PFSK-1 (cell line): ENCODE results near the gene TAS2R39. TPM values are rescaled to one million over a fixed set of nuclear protein-coding genes. Genes with fewer than 3 reads are reported as not detected.

Experiments
- FOXP2 ChIP-seq: optimal IDR thresholded peaks from 2 replicates; pipeline ENCODE3; 2011; ENCODE audit warnings: borderline replicate concordance, control low read depth, inconsistent platforms; ENCODE audit not compliant: insufficient read depth; ENCODE audit errors: extremely low read length, extremely low read depth
- POLR2AphosphoS5 ChIP-seq: IDR thresholded peaks from 2 replicates; pipeline ENCODE4 v1.6.1; 2012; ENCODE audit warnings: low read depth, mild to moderate bottlenecking, control low read depth, low read length, moderate library complexity
- REST ChIP-seq, 2 experiments: IDR thresholded peaks; 2 replicates each; pipeline versions ENCODE4 v1.6.1 to v1.8.0; 2011 to 2012; ENCODE audit warnings: low read depth in 2 of 2, low read length in 2 of 2, control low read depth in 1 of 2, inconsistent platforms in 1 of 2, mild to moderate bottlenecking in 1 of 2, moderate library complexity in 1 of 2; ENCODE audit not compliant: insufficient read depth in 1 of 2
- SIN3A ChIP-seq: IDR thresholded peaks from 2 replicates; pipeline ENCODE4 v1.6.1; 2012; ENCODE audit warnings: mild to moderate bottlenecking, low read length, moderate library complexity, borderline replicate concordance; ENCODE audit not compliant: insufficient read depth
- TAF1 ChIP-seq: IDR thresholded peaks from 2 replicates; pipeline ENCODE4 v1.6.1; 2012; ENCODE audit warnings: low read length, control low read depth, borderline replicate concordance; ENCODE audit not compliant: insufficient read depth
- polyA plus RNA-seq: library from polyadenylated mRNA; unstranded; fragments of >200 nt; gene quantifications from one replicate; pipeline ENCODE4 v1.2.1, GENCODE V29; 2012; ENCODE audit warnings: low read depth, missing spikeins; ENCODE audit not compliant: insufficient read length

The TAS2R39 gene
- not detected for polyA plus RNA-seq

- no peak for TF ChIP-seq TAF1
- TF ChIP-seq POLR2AphosphoS5: no peak
- TF ChIP-seq SIN3A: no peak
- no peak for TF ChIP-seq FOXP2
- TF ChIP-seq REST (IDR thresholded peaks at IDR 0.05; ENCODE audit: insufficient read depth in 1 of 2, low read depth in 2 of 2, low read length in 2 of 2): no peak
Observed at GRCh38 chr7:143183024-143183423, at the start of gene TAS2R39. Gene TAS2R39 (plus strand): TSS chr7:143183419. CDS start chr7:143183419, 0 bp downstream.

- TF ChIP-seq TAF1: no peak
- no peak for TF ChIP-seq SIN3A
- no peak for TF ChIP-seq POLR2AphosphoS5
- TF ChIP-seq FOXP2: no peak
- no peak for TF ChIP-seq REST (IDR thresholded peaks at IDR 0.05; ENCODE audit: insufficient read depth in 1 of 2, low read depth in 2 of 2, low read length in 2 of 2)
Observed at GRCh38 chr7:143147070-143147469, 36.1 kb upstream of the TAS2R39 start.

GRCh38 chr7:143148050-143148449 is 35.2 kb upstream of the TAS2R39 start:
- TF ChIP-seq POLR2AphosphoS5 (no peak), TAF1 (no peak), FOXP2 (no peak), REST (IDR thresholded peaks at IDR 0.05; ENCODE audit: insufficient read depth in 1 of 2, low read depth in 2 of 2, low read length in 2 of 2) (no peak), SIN3A (no peak)

GRCh38 chr7:143148651-143149050 is 34.6 kb upstream of the TAS2R39 start:
- TF ChIP-seq SIN3A (no peak), REST (IDR thresholded peaks at IDR 0.05; ENCODE audit: insufficient read depth in 1 of 2, low read depth in 2 of 2, low read length in 2 of 2) (no peak), FOXP2 (no peak), TAF1 (no peak), POLR2AphosphoS5 (no peak)

- TF ChIP-seq FOXP2 (no peak), TAF1 (no peak), SIN3A (no peak), REST (IDR thresholded peaks at IDR 0.05; ENCODE audit: insufficient read depth in 1 of 2, low read depth in 2 of 2, low read length in 2 of 2) (no peak), POLR2AphosphoS5 (no peak)
Observed at GRCh38 chr7:143171697-143172096, 11.5 kb upstream of the TAS2R39 start.
